GM18951 (cell line): ENCODE data around the gene AHCYL1.

Experiments
- POLR2A ChIP-seq: IDR thresholded peaks from 4 replicates; pipeline ENCODE4 v1.6.1; 2011; ENCODE audit warnings: mild to moderate bottlenecking; ENCODE audit not compliant: insufficient read length, insufficient read depth; ENCODE audit errors: extremely low read depth
- in situ Hi-C: fragments of 300-500 bp; cut with MboI; formaldehyde crosslinking; loops from one replicate; pipeline ENCODE4 v1.12.0; 2022; ENCODE audit warnings: low sequenced_read_pairs, mixed read lengths, inconsistent platforms; ENCODE audit not compliant: unreplicated experiment

Gene AHCYL1

DNA sequence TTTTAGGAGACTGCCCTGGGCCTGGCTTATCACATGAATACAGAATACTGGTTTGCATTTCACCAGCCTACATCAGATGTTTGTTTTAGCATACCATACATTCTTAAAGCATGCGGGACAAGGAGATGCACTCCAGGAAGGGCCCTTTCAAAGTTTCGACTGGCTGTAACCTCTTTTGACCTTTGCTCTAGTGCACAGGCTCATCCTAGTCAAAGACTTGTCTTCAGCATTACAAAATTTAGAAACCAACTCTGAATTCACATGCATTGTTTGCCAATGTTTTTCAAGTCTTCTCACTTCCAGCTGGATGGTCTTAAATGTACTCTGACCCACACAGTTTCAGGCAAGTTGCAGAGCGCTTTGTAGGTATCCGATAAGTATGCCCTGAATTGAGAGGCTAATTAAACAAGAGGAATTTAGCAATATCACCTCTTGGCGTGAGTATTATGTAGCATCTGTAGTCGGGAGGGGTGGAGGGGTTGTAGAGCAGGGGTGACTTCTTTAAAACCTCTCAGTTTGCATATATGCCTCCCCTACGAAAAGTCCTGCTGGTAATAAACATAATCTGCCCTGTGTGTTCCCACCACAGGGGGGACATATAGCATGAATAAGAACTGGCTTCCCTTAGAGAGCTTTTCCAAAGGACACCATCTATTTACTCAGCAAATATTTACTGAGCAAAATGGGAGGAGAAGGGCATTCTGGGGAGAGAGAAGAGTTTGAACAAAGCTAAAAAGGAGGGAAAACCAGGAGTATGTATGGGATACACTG lies 24.4 kb upstream of the AHCYL1 start:
- in situ Hi-C loops = no loop called here
- TF ChIP-seq POLR2A = no peak

DNA sequence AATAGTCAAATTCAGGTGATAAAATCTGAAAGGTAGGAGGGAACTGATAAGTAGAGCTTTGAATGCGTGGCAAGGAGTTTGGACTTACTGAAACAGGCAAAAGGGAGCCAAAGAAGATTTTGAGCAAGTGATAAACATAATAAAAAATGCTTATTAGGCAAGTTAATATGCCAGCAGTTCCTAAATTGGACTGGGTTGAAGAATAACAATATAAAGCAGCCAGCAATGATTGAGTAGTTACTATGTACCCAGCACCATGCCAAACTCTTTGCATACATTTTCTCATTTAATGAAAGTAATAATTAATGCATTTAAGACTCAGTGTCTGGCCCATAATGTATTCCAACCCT lies 23.8 kb upstream of the AHCYL1 start:
- in situ Hi-C loops = no loop called here
- no peak for TF ChIP-seq POLR2A

DNA sequence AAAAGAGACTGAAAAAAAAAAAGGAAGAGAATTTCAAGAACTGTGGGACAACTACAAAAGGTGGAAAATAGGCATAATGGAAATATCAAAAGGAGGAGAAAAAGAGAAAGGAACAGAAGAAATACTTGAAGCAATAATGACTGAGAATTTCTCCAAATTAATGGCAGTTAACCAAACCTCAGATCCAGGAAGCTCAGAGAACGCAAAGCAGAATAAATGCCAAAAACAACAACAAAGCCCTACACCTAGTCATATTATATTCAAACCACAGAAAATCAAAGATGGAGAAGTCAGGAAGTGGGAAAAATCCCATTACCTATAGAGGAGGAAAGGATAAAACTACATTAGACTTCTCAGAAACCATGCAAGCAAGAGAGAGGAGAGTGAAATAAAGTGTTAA lies 20.7 kb upstream of the AHCYL1 start:
- in situ Hi-C loops = no loop called here
- TF ChIP-seq POLR2A = no peak

DNA sequence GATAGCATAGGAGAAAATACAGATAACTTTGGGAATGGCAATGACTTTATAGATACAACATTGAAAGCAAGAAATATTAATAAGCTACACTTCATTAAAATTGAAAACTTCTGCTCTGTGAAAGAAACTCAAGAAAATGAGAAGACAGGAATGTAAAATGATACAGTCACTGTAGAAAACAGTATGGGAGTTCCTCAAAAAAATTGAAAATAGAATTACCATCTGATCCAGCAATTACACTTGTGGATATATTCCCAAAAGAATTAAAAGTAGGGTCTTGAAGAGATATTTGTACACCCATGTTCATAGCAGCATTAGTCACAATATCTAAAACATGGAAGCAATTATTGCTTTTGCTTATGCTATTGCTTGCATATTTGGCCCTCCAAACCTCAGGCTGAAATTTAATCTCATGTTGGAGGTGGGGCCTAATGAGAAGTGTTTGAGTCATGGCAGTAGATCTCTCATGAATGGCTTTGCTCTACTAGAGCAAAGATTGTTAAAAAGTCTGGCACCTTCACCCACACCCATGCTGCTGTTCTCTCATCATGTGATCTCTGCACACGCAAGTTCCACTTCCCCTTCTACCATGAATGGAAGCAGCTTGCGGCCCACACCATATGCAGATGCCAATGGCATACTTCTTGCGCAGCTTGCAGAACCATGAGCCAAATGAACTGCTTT lies 15.3 kb upstream of the AHCYL1 start:
- in situ Hi-C loops = no loop called here

DNA sequence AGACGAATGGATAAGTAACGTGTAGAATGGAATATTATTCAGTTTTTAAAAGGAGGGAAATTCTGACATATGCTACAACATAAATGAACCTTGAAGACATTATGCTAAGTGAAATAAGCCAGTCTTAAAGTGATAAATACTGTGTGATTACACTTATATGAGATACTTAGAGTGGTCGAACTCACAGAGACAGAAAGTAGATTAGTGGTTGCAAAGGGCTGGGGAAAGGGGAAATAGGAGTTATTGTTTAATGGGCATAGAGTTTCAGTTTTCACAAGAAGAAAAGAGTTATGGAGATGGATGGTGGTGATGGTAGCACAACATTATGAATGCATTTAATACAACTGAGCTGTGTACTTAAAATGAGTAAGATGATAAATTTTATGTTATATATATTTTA lies 14.7 kb upstream of the AHCYL1 start:
- in situ Hi-C loops = no loop called here
- no peak for TF ChIP-seq POLR2A

More for the DNA sequence above, 15.3 kb upstream of the AHCYL1 start:
- TF ChIP-seq POLR2A = no peak

DNA sequence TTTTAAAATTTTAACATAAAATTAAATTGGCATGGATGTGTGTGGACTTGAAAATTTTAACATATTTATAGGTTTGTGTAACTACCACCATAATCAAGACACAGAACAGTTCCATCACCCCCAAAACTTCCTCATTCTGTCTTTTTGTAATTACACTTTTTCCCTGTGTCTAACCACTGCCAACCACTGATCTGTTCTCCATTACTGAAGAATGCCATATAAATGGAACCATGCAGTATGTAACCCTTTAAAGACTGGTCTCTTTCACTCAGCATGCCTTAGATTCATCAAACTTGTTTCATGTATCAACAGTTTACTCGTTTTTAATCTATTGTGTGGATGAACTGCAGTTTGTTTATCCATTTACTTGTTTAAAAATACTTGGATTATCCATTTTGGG lies 13.0 kb upstream of the AHCYL1 start:
- in situ Hi-C loops = no loop called here
- no peak for TF ChIP-seq POLR2A

DNA sequence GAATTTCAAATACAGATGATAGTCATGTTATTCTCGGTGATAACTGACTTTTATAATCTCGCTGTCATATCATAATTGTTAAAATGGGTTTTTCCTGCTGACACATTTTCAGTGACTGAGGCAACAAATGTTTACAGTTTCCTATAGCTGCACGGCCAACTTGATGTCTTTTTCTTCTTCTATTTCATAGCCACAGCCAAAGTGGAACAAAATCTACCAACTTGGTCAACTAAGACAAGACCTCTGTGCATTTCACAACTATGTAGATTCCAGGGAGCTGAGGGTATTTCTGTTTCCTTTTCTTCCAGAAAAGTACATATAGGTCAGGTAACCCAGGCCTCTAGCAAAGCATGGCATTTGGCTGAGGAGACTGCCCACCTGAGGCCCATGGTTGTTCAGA lies 10.4 kb upstream of the AHCYL1 start:
- TF ChIP-seq POLR2A = no peak
- in situ Hi-C loops = no loop called here

DNA sequence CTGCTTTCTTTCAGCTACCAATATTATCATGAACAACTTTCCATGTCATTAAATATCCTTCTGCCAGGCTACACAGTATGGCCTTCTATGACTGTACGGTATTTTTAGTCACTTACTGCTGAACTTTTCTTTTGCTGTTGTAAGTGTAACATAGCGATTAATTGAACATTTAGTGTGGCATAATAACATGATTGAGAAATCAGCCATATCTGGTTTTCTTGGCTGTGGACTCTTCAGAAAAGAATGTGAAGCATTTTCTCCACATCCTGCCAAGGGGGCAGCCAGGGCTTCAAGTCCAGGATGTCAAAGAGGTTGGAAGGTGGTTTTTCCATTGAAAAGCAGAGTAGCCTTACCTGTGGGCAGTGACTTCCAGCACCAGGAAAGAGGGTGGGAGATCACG lies 8.8 kb upstream of the AHCYL1 start:
- no peak for TF ChIP-seq POLR2A
- in situ Hi-C loops = no loop called here

DNA sequence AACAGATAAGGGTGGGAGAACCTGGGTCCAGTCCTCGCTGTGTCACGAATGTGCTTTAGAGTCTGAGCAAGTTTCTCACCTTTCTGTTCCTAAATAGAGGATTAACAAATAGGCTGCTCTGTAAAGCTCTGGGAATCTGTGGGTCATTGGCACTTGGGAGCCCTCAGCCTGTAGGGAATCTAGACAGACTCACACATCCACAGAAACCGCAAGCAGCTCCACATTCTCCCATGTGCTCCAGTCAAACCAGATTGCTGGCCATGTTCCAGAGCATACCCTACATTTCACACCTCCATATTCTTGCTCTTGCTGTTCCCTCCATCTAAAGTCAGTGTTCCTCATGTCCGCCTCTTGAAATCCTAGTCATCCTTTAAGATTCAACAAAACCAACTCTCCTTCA lies 7.8 kb upstream of the AHCYL1 start:
- in situ Hi-C loops = no loop called here
- no peak for TF ChIP-seq POLR2A

DNA sequence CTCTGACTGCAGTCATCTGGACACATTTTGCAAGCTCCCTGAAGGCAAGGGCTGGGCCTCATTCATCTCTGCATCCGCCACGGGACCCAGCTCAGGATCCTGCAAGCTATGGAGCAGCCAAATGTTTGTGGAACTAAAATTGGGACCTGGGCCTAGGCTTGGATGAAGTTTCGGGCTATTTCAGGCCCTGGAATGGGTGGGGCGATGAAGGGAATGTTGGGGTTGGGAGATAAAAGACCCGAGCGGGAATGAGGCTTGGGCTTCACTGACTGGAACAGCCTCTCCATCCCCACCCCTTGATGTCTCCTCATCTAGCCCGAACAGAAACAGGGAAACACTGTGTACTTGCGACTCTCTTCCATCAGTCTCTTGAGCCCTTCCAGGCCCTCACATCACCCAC lies 7.3 kb upstream of the AHCYL1 start:
- in situ Hi-C loops = no loop called here
- TF ChIP-seq POLR2A = no peak

DNA sequence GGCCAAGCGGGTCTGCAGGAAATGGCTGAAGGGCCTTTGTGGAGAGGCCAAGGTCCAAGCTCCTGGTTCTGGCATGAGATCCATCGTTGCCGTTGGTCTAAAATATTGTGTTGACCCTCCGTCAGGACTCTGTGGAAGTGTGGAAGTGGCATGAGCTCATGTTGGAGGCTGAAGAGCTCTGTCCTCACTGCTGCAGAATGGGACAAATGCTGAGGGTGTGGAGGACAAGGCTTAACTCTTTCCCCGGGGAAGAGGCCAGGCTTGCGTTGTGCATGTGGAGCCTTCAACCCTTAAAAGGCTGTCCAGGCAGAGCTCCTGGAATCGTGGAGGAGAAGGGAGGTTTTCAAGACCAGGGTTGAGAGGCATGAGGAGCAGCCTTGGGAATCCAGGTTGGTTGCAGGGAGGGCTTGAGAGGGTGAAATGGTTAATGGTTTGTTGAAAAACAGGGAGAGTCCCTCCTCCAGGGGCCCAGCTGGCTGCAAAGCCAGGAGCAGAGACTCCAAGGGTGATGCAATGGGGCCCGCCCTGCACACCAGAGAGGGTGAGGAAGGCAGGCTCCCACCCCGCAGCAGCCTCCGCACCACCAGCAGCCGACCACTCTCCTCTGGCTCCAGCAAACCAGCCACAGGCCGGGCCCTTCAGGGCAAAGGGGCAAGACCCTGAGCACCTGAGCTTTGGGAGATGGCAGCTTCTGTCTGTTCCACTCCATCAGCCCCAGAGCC lies 6.7 kb upstream of the AHCYL1 start:
- in situ Hi-C loops = no loop called here
- no peak for TF ChIP-seq POLR2A

DNA sequence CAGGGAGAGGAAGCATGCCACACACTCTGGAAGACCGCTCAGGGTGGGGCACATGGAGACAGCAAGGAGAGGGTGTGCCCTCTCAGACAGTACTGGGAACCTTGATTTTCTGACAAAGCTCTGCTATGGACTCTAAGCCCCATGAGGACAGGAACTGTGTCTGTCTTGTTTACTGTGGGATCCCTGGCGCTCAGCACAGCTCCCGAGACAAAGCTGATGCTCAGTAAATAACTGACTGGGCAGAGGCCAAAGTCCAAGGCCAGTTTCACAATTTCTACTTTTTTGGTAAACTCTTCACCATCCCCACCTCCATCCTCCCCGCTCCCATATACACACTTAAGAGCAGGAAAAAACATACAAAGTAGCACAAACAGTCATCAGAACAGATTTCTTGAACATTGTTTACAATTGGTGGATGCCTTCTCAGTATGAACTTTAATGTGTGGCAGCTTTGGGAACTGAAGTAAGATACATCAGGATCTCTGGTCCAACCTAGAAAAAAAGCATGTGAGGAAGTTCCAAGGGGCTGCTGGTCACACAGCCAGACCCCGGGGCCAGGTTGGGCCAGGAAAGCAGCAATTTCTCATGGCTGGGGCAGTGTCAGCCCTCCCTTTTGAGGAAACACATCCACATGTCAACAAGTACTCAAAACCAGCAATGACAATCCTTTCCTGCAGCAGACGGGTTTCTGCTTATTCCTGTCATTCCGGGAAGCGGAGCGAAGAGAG lies 5.6 kb upstream of the AHCYL1 start:
- no peak for TF ChIP-seq POLR2A
- in situ Hi-C loops = no loop called here

DNA sequence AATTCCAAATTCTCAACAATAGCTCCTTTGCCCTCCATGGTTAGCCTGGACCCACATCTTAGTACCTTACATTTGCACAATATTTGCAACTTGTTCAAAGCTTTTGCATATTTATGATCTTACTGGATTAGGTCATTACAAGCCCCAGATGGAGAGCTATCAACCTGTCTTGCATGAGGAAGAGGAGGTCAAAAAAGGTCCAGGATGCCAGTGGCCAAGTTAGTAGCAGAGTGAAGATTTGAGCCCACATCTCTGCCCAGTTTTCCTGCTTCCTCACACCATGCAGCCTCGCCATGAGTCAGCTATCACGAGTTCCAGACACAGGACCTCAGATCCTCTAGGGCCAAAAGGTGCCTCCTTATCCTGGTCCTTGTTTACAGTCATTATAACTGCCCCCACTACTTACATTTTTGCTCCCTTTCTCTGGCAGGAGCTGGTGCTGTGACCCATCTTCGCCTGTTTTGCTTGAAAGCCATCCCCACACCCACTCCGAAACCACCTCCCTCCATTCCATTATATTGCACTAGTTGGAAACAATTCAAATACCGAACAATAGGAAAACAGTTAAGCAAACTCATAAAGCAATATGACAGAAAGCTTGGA lies 5.0 kb upstream of the AHCYL1 start:
- no peak for TF ChIP-seq POLR2A
- in situ Hi-C loops = loop anchor here (5.0 to 10.0 kb wide), 3 partner anchors 187 to 435 kb away; partner anchors contain the start of genes GNAI3 and GSTM4
